Gastrocnemius medialis (tissue), 4 donors: ENCODE results near the gene USE1. TPM values are rescaled to one million over a fixed set of nuclear protein-coding genes. Genes with fewer than 3 reads are reported as not detected.

ENCODE experiments used
- ATAC-seq, 2 donors: fragments of 150-250 bp; one replicate each; pipeline ENCODE4 v1.9.1; 2016
- DNase-seq, 2 donors: peaks; one replicate each; pipeline ENCODE4 v3.0.0-alpha.2; 2019
- H3K27ac ChIP-seq, 4 donors: fragments of 200-600 bp; sonication (generic); 1 replicate in 1 of 4; 2 replicates in 3 of 4; pipeline ENCODE4 v1.5.1; 2016 to 2018; ENCODE audit warnings: mild to moderate bottlenecking in 2 of 4, moderate library complexity in 1 of 4
- H3K27me3 ChIP-seq, 3 donors: fragments of 200-600 bp; sonication (generic) in 2 of 3; 1 replicate in 1 of 3; 2 replicates in 2 of 3; pipeline versions ENCODE4 v1.5.1 to v1.6.0; 2016 to 2019; ENCODE audit warnings: mild to moderate bottlenecking in 1 of 3, moderate library complexity in 1 of 3
- H3K36me3 ChIP-seq, 2 donors: fragments of 200-600 bp; sonication (generic) in 1 of 2; one replicate each; pipeline ENCODE4 v1.5.1; 2017 to 2018
- H3K4me1 ChIP-seq, 2 donors: fragments of 200-600 bp; sonication (generic) in 1 of 2; one replicate each; pipeline ENCODE4 v1.5.1; 2016 to 2017; ENCODE audit warnings: mild to moderate bottlenecking in 2 of 2
- H3K4me3 ChIP-seq, 4 donors: fragments of 200-600 bp; sonication (generic) in 3 of 4; 1 replicate in 1 of 4; 2 replicates in 3 of 4; pipeline ENCODE4 v1.5.1; 2016 to 2019; ENCODE audit warnings: mild to moderate bottlenecking in 2 of 4
- H3K9me3 ChIP-seq, 3 donors: fragments of 200-600 bp; sonication (generic) in 2 of 3; 1 replicate in 1 of 3; 2 replicates in 2 of 3; pipeline ENCODE4 v1.5.1; 2016 to 2019
- CTCF ChIP-seq, 5 experiments: fragments of 450-650 bp in 3 of 5; fragments of 200-600 bp in 2 of 5; sonication (generic) in 2 of 5; IDR thresholded peaks in 4 of 5; conservative IDR thresholded peaks in 1 of 5; 1 replicate in 4 of 5; 2 replicates in 1 of 5; pipeline ENCODE4 v1.5.1; 2016 to 2019; ENCODE audit warnings: antibody characterized with exemption in 5 of 5, mild to moderate bottlenecking in 3 of 5, moderate library complexity in 3 of 5
- POLR2A ChIP-seq, 2 donors: fragments of 450-650 bp; IDR thresholded peaks; one replicate each; pipeline ENCODE4 v1.6.1; 2017; ENCODE audit warnings: antibody characterized with exemption in 2 of 2, mild to moderate bottlenecking in 2 of 2, moderate library complexity in 2 of 2
- in situ Hi-C, 4 donors: fragments of 200-750 bp; cut with MboI; loops; one replicate each; pipeline versions ENCODE4 v1.15.0 to v1.8.0; 2017; ENCODE audit warnings: low sequenced_read_pairs in 4 of 4
- intact Hi-C: fragments of 100-400 bp; cut with DNase I; formaldehyde crosslinking; loops from one replicate; pipeline ENCODE4 v1.15.1; 2023; ENCODE audit warnings: low total_unique reads
- total RNA-seq, 4 donors: library from RNA; depleted of rRNA; stranded (reverse); fragments of >200 nt; gene quantifications; one replicate each; pipeline versions ENCODE4 v1.1.0 to v1.2.3, GENCODE V29; 2016

USE1 gene
- total RNA-seq, 4 donors from 2014 or later, result 14.1 to 39.9 (median 22.3) TPM

- no peaks in the 10 kb centered on the region for H3K9me3 ChIP-seq
- no peak for DNase-seq
- ATAC-seq, result no peak
- H3K4me3 ChIP-seq, result no peak overlapping the region
- H3K27me3 ChIP-seq, result no peaks in the 10 kb centered on the region
- no peak overlapping the region for H3K27ac ChIP-seq
- no peaks in the 10 kb centered on the region for H3K36me3 ChIP-seq
- in situ Hi-C loops, result no loop called here
- peaks cover 5 to 6% of the 10 kb centered on the region in 2 donors for H3K4me1 ChIP-seq
- intact Hi-C loops, result no loop called here
- TF ChIP-seq POLR2A (IDR thresholded peaks at IDR 0.05), result no peak
- TF ChIP-seq CTCF (IDR thresholded peaks at IDR 0.05 in 4 of 5, conservative IDR thresholded peaks at IDR 0.05 in 1 of 5), result no peak
These were observed 34.9 kb downstream of the USE1 start for GRCh38 chr19:17249887-17250548.

- Histone ChIP-seq H3K4me1 (no peaks in the 10 kb centered on the region), H3K4me3 (no peak overlapping the region), H3K27ac (no peak overlapping the region), H3K27me3 (no peaks in the 10 kb centered on the region), H3K36me3 (no peaks in the 10 kb centered on the region), H3K9me3 (no peaks in the 10 kb centered on the region)
- intact Hi-C loops, result no loop called here
- DNase-seq (no peak), ATAC-seq (no peak)
- in situ Hi-C loops, result no loop called here
- TF ChIP-seq POLR2A (IDR thresholded peaks at IDR 0.05) (no peak), CTCF (IDR thresholded peaks at IDR 0.05 in 4 of 5, conservative IDR thresholded peaks at IDR 0.05 in 1 of 5) (no peak)
These were observed 39.5 kb downstream of the USE1 start for GRCh38 chr19:17254636-17255035.

GRCh38 chr19:17255150-17255621, 40.0 kb downstream of the USE1 start:
- DNase-seq (no peak), ATAC-seq (no peak)
- Histone ChIP-seq H3K36me3 (no peaks in the 10 kb centered on the region), H3K4me3 (no peak overlapping the region), H3K27ac (no peak overlapping the region), H3K4me1 (no peaks in the 10 kb centered on the region), H3K27me3 (no peaks in the 10 kb centered on the region), H3K9me3 (no peaks in the 10 kb centered on the region)
- TF ChIP-seq CTCF (IDR thresholded peaks at IDR 0.05 in 4 of 5, conservative IDR thresholded peaks at IDR 0.05 in 1 of 5), result no peak
- no peak for TF ChIP-seq POLR2A (IDR thresholded peaks at IDR 0.05)
- intact Hi-C loops, result no loop called here
- in situ Hi-C loops, result no loop called here

- no peak overlapping the region for H3K27ac ChIP-seq
- no peak for TF ChIP-seq CTCF (IDR thresholded peaks at IDR 0.05 in 4 of 5, conservative IDR thresholded peaks at IDR 0.05 in 1 of 5)
- TF ChIP-seq POLR2A (IDR thresholded peaks at IDR 0.05), result no peak
- intact Hi-C loops (no loop called here), in situ Hi-C loops (no loop called here)
- DNase-seq (no peak), ATAC-seq (no peak)
- H3K27me3 ChIP-seq, result no peaks in the 10 kb centered on the region
- no peaks in the 10 kb centered on the region for H3K36me3 ChIP-seq
- H3K4me1 ChIP-seq, result no peaks in the 10 kb centered on the region
- no peak overlapping the region for H3K4me3 ChIP-seq
- no peaks in the 10 kb centered on the region for H3K9me3 ChIP-seq
These were observed 41.0 kb downstream of the USE1 start for GRCh38 chr19:17256130-17256529.
